Gastroesophageal sphincter (tissue), 3 donors: ENCODE results near the gene MACF1.

ENCODE experiments used
- CTCF ChIP-seq, 4 experiments: fragments of 200-600 bp in 2 of 4; fragments of 450-650 bp in 2 of 4; sonication (generic) in 1 of 4; IDR thresholded peaks; one replicate each; pipeline ENCODE4 v1.5.1; 2017 to 2019; ENCODE audit warnings: antibody characterized with exemption in 4 of 4, mild to moderate bottlenecking in 2 of 4, moderate library complexity in 2 of 4
- POLR2AphosphoS5 ChIP-seq: sonication (generic); formaldehyde crosslinking; IDR thresholded peaks from one replicate; pipeline ENCODE4 v1.6.1; 2017; ENCODE audit warnings: antibody characterized with exemption

DNA sequence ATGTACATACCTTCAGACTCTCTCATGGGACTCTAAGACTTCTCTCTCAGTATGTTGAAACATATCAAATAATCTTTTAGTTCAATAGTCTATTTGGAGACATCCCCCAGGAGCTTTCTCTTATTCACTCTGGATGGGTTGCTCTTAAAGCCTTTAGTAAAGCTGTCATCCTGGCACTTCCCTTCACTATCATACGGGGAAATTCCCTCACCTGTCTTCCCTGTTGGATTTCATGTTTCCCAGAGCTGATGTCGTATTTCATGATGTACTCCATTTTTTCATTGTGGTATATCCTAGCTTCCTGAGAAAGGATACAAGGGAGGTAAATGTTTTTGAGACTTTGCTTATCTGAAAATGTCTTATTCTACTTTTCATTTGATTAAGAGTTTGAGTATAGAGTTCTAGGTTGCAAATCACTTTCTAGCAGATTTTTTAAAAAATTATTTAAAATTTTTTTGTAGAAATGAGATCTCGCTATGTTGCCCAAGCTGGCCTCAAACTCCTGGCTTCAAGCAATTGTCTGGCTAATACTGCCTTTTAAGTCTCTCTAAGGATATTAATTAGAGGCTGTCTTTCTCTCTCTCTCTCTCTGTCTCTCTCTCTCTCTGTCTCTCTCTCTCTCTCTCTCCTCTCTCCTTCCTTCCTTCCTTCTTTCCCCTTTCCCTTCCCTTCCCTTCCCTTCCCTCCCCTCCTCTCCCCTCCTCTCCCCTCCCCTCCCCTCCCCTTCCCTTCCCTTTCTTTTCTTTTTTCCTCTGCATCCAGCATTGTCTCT lies 17.0 kb upstream of the MACF1 start:
- TF ChIP-seq POLR2AphosphoS5 (no peak), CTCF (IDR thresholded peaks at IDR 0.05) (no peak)
